Spleen (tissue), 13 donors: ENCODE data around the gene SH3BP5. TPM values are rescaled to one million over a fixed set of nuclear protein-coding genes. Genes with fewer than 3 reads are reported as not detected.
A peak's percentile ranks its signal among the peaks of the same experiment; 100 is the strongest.

ENCODE experiments used
- DNase-seq: peaks from one replicate; pipeline ENCODE4 v3.0.0-alpha.2; 2020
- H3K27ac ChIP-seq, 8 donors: fragments of 200-600 bp; sonication (generic) in 7 of 8; 1 replicate in 4 of 8; 2 replicates in 4 of 8; pipeline versions ENCODE4 v1.5.0 to v1.8.0; 2016 to 2021; ENCODE audit warnings: inconsistent platforms in 4 of 8, mild to moderate bottlenecking in 4 of 8, moderate library complexity in 1 of 8
- H3K27me3 ChIP-seq, 7 donors: fragments of 200-600 bp; sonication (generic) in 6 of 7; replicated peaks in 1 of 7; 1 replicate in 4 of 7; 2 replicates in 3 of 7; pipeline versions ENCODE4 v1.5.0 to v1.8.0; 2016 to 2021; ENCODE audit warnings: inconsistent platforms in 3 of 7, mild to moderate bottlenecking in 1 of 7
- H3K36me3 ChIP-seq, 6 donors: fragments of 200-600 bp; sonication (generic) in 5 of 6; 1 replicate in 4 of 6; 2 replicates in 2 of 6; pipeline versions ENCODE4 v1.5.0 to v1.8.0; 2016 to 2021; ENCODE audit warnings: inconsistent platforms in 2 of 6
- H3K4me1 ChIP-seq, 6 donors: fragments of 200-600 bp; sonication (generic) in 5 of 6; 1 replicate in 3 of 6; 2 replicates in 3 of 6; pipeline versions ENCODE4 v1.5.0 to v1.8.0; 2016 to 2021; ENCODE audit warnings: inconsistent platforms in 3 of 6
- H3K4me3 ChIP-seq, 8 donors: fragments of 200-600 bp; sonication (generic) in 7 of 8; 1 replicate in 4 of 8; 2 replicates in 4 of 8; pipeline versions ENCODE4 v1.5.0 to v1.8.0; 2016 to 2021; ENCODE audit warnings: inconsistent platforms in 4 of 8, mild to moderate bottlenecking in 4 of 8, moderate library complexity in 2 of 8
- H3K9me3 ChIP-seq, 8 donors: fragments of 200-600 bp; sonication (generic) in 7 of 8; 1 replicate in 4 of 8; 2 replicates in 4 of 8; pipeline versions ENCODE4 v1.5.0 to v1.8.0; 2016 to 2021; ENCODE audit warnings: inconsistent platforms in 4 of 8
- POLR2A ChIP-seq, 3 donors: fragments of 450-650 bp; IDR thresholded peaks; one replicate each; pipeline ENCODE4 v1.5.1; 2017; ENCODE audit warnings: antibody characterized with exemption in 3 of 3, mild to moderate bottlenecking in 1 of 3
- POLR2AphosphoS5 ChIP-seq, 3 donors: sonication (generic); formaldehyde crosslinking; IDR thresholded peaks; one replicate each; pipeline ENCODE4 v1.5.1; 2017; ENCODE audit warnings: antibody characterized with exemption in 3 of 3
- WGBS, 5 donors: extraction: QIAGEN DNeasy Blood & Tissue Kit in 3 of 5; methylation state at CpG; one replicate each; pipeline versions ENCODE4 v1.1.5 to v1.1.7; 2013 to 2018; 5-methylcytosine and 5-hydroxymethylcytosine counted together
- intact Hi-C: fragments of 100-400 bp; cut with DNase I; formaldehyde crosslinking; loops from one replicate; pipeline ENCODE4 v1.15.0; 2023; ENCODE audit warnings: low total_unique reads
- long read RNA-seq, 2 donors: transcript quantifications; one replicate each; lab custom pipeline, GENCODE V29; 2026
- polyA plus RNA-seq, 3 donors: library from polyadenylated mRNA; stranded (reverse); fragments of 200-250 nt; gene quantifications; one replicate each; pipeline ENCODE4 v1.2.1, GENCODE V29; 2013
- total RNA-seq, 7 donors: library from RNA; depleted of rRNA in 3 of 7; stranded (reverse); fragments of >200 nt in 3 of 7; fragmentation: NEBNext Ultra II Directional in 4 of 7; extraction: Animal tissue kit (Norgen Biotek cat#: 25700) in 4 of 7; gene quantifications; one replicate each; pipeline versions ENCODE4 v1.1.0 to v1.2.1, GENCODE V29; 2016 to 2021
- TF ChIP-seq, protein P1 (sequence below), 11 experiments: fragments of 200-600 bp in 7 of 11; fragments of 450-650 bp in 4 of 11; sonication (generic) in 4 of 11; IDR thresholded peaks in 8 of 11; conservative IDR thresholded peaks in 3 of 11; 1 replicate in 7 of 11; 2 replicates in 4 of 11; pipeline versions ENCODE4 v1.4.0 to v1.8.0; 2016 to 2021; ENCODE audit warnings: antibody characterized with exemption in 11 of 11, inconsistent platforms in 4 of 11, mild to moderate bottlenecking in 1 of 11
- donor health status: healthy with polysubstance abuse.
- donor health status: DM: no; HTN: no; CAD: no; lungs with moderate emphysema.
- donor health status: DM: no; HTN: no; CAD: no.
- donor health status: Bipolar disorder and iron deficiency.
- donor health status: healthy.
- donor health status: DM: no; HTN: no; CAD: no.
- donor health status: DM: yes; HTN: yes; CAD: no.

SH3BP5 gene, protein sequence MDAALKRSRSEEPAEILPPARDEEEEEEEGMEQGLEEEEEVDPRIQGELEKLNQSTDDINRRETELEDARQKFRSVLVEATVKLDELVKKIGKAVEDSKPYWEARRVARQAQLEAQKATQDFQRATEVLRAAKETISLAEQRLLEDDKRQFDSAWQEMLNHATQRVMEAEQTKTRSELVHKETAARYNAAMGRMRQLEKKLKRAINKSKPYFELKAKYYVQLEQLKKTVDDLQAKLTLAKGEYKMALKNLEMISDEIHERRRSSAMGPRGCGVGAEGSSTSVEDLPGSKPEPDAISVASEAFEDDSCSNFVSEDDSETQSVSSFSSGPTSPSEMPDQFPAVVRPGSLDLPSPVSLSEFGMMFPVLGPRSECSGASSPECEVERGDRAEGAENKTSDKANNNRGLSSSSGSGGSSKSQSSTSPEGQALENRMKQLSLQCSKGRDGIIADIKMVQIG
- total RNA-seq (10 to 100 TPM; 46.6 to 75.0 (median 62.3) TPM), polyA plus RNA-seq (10 to 100 TPM; 36.4 to 46.0 (median 39.7) TPM)
- long read RNA-seq, donor 1, transcript SH3BP5-202 (9 exons, 2,822 nt), result major isoform, 21 of 21 reads
- long read RNA-seq, donor 1, partial matches to known transcripts, result 0 of 21 reads
- long read RNA-seq, donor 1, other reads (novel, unspliced or antisense), result 0 of 21 reads
- long read RNA-seq, donor 2, transcript SH3BP5-202 (9 exons, 2,822 nt), result major isoform, 12 of 12 reads
- long read RNA-seq, donor 2, partial matches to known transcripts, result 0 of 12 reads
- long read RNA-seq, donor 2, other reads (novel, unspliced or antisense), result 0 of 12 reads

DNA sequence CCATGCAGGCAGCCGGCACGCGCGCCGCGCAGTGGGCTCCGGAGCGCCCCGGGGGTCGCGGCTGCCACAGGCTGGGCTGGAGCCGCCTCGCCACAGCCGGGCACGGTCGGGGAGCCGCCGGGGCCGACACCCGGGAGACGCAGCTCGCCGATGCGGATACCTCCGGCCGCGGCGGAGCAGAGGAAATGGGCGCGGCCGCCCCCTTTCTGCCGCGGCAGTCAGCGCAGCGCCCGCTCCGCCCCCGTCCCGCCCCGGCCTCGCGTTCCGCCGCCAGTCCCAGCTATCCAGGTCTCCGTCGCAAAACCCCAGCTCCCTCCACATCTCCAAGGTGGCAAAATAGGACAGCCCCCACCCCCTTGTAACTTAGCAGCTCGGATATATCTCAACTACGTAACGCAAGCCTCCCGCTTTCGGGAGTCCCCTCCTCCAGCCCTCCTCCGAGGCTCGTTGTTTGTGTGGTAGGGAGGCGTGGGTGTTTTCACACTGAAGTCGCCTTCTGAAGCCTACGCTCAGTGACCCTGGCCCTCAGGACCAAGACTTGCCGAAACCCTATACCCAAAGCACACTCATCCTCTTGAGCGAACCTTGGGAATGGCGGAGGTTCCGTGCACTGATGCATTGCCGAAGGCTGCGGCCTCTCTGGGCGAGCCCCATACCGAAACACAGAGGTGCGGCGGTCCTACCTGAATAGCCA is at the start of gene SH3BP5:
Gene SH3BP5 (minus strand): TSS at position 182 of the 694 bp plus-strand sequence. CDS start 178 bp downstream, at position 4.
- WGBS, 5 donors, result 13 to 38% (median 16%) methylated on average over 20 to 66 of the region's 66 CpGs
- peaks cover 21 to 61% (median 51%) of the 10 kb centered on the region in 6 donors for H3K4me1 ChIP-seq
- intact Hi-C loops, result loop anchor here (10.0 kb wide), 1 partner anchor 58 kb away; no protein-coding TSS in a partner anchor

DNA sequence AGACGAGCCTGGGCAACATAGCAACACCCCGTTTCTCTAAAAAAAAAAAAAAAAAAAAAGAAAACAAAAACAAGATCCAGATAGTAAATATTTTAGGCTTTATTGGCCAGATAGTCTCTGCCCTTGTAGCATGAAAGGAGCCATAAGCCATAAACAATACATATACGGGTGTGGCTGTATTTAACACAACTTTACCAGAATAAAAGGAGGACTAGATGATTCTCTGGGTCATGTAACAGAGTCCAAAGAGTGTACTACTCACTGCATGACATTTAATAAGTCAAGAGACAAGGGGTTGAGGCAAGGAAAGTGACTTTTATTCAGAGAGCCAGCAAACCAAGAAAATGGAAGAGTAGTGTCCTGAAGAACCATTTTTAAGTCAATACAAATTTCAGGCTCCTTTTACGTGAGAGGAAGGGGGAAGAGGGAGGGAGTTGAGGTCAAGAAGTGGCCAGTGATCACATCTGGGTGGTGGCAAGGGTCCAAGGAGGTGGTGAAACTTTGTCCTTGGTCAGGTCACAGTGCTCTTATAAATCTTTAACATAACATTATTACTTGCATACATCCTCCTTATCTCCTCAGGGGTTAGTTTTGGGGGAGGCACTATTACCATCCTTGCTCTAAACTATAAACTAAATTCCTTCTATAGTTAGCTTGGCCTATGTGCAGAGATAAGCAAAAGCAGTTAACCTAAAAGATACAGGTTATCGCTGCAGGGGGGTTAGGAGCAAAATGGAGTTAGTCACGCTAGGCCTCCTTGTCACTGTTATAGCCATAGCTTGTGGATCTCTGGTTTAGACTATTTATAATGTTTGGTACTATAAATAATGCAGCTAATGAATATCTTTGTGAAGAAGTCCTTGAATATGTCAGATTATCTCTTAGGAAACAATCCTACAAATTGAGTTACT is 48.8 kb upstream of the SH3BP5 start:
- Histone ChIP-seq H3K27ac (no peak overlapping the region), H3K36me3 (no peaks in the 10 kb centered on the region), H3K9me3 (peaks cover 0 to 8% (median 7%) of the 10 kb centered on the region in 8 donors), H3K4me3 (no peak overlapping the region), H3K4me1 (peaks cover 4 to 53% (median 33%) of the 10 kb centered on the region in 6 donors), H3K27me3 (no peaks in the 10 kb centered on the region)
- TF ChIP-seq POLR2A (IDR thresholded peaks at IDR 0.05), result no peak
- TF ChIP-seq POLR2AphosphoS5 (IDR thresholded peaks at IDR 0.05), result no peak
- TF ChIP-seq, protein P1, sequence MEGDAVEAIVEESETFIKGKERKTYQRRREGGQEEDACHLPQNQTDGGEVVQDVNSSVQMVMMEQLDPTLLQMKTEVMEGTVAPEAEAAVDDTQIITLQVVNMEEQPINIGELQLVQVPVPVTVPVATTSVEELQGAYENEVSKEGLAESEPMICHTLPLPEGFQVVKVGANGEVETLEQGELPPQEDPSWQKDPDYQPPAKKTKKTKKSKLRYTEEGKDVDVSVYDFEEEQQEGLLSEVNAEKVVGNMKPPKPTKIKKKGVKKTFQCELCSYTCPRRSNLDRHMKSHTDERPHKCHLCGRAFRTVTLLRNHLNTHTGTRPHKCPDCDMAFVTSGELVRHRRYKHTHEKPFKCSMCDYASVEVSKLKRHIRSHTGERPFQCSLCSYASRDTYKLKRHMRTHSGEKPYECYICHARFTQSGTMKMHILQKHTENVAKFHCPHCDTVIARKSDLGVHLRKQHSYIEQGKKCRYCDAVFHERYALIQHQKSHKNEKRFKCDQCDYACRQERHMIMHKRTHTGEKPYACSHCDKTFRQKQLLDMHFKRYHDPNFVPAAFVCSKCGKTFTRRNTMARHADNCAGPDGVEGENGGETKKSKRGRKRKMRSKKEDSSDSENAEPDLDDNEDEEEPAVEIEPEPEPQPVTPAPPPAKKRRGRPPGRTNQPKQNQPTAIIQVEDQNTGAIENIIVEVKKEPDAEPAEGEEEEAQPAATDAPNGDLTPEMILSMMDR (IDR thresholded peaks at IDR 0.05 in 8 of 11, conservative IDR thresholded peaks at IDR 0.05 in 3 of 11), result no peak
- no peak for DNase-seq
- 71 to 92% (median 76%) methylated on average over 6 of the region's 6 CpGs for WGBS, 5 donors
- intact Hi-C loops, result no loop called here

More for the DNA sequence above, at the start of gene SH3BP5:
- no peaks in the 10 kb centered on the region for H3K9me3 ChIP-seq
- peak within 1 kb of the TSS; percentile 62 to 99 (median 86) for H3K4me3 ChIP-seq
- peaks cover 0 to 5% (median 0%) of the 10 kb centered on the region in 7 donors for H3K27me3 ChIP-seq
- peak in 1 of 3 donors; percentile 58 for TF ChIP-seq POLR2A (IDR thresholded peaks at IDR 0.05)
- TF ChIP-seq POLR2AphosphoS5 (IDR thresholded peaks at IDR 0.05), result peak; percentile 77 to 85 (median 78)
- TF ChIP-seq, protein P1 (IDR thresholded peaks at IDR 0.05 in 8 of 11, conservative IDR thresholded peaks at IDR 0.05 in 3 of 11), result peak; percentile 72 to 94 (median 85)
- peaks cover 0 to 28% (median 0%) of the 10 kb centered on the region in 6 donors for H3K36me3 ChIP-seq
- H3K27ac ChIP-seq, result peak within 1 kb of the TSS; percentile 53 to 97 (median 90)
- DNase-seq, result peak; percentile 97

DNA sequence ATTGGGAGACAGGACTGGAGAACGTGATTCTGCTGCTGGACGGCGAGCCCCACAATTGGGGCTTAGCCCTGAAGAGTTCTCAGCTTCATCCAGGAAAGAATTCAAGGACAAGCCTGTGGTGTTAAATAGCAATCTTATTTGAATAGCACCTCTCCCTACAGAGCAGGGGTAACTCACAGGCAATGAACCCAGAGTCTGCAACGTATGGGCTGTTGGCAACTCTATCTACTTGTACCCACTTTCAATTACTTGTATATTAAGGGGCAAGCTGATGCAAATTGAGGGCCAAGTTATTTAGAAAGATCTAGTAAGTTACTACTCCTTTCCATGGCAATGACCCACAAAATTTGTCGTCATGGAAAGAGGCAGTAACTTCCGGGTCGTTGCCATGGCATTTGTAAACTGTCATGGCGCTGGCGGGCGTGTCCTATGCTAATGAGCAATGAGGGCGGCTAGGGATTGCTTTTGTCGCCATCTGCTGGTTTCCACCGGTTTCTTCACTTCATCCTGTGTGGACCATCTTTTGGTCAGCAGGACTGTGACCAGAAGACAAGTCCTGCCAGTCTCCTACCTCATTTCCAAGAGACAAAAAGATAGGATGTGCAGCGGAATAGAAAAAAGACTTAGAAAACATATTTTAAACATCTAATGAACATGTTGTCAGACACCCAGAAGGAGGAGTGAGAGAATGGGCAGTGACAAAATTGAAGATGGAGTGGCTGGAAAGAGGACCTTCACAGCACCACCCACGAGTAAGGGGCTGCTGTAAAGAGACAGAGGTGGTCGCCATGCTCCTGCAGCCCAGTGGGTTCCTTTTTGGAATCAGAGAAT is 45.8 kb upstream of the SH3BP5 start:
- TF ChIP-seq, protein P1 (IDR thresholded peaks at IDR 0.05 in 8 of 11, conservative IDR thresholded peaks at IDR 0.05 in 3 of 11), result peak; percentile 68 to 96 (median 92)
- TF ChIP-seq POLR2AphosphoS5 (IDR thresholded peaks at IDR 0.05) (peak in 2 of 3 donors; percentile 57 to 88), POLR2A (IDR thresholded peaks at IDR 0.05) (no peak)
- 23 to 27% (median 26%) methylated on average over 16 of the region's 16 CpGs for WGBS, 5 donors
- Histone ChIP-seq H3K27me3 (no peaks in the 10 kb centered on the region), H3K27ac (peak overlapping the region; percentile 30 to 79 (median 71)), H3K36me3 (no peaks in the 10 kb centered on the region), H3K4me3 (peak overlapping the region in 1 of 8 donors; percentile 44), H3K4me1 (peaks cover 0 to 23% (median 8%) of the 10 kb centered on the region in 6 donors), H3K9me3 (no peaks in the 10 kb centered on the region)
- intact Hi-C loops, result loop anchor here (2.0 kb wide), 1 partner anchor 109 kb away; no protein-coding TSS in a partner anchor
- peak; percentile 95 for DNase-seq
